ENCODE results near the gene FRMD4A. TPM values are rescaled to one million over a fixed set of nuclear protein-coding genes. Genes with fewer than 3 reads are reported as not detected.

FRMD4A gene
- total RNA-seq, 1 experiment from 2014 or later, result 19.6 TPM

GRCh38 chr10:13905281-13905680 lies 425.4 kb downstream of the FRMD4A start:
- Mint-ChIP-seq H3K27ac (no peak overlapping the region), H3K4me1 (peaks cover 8 to 14% of the 10 kb centered on the region in 2 experiments), H3K4me3 (no peak overlapping the region), H3K27me3 (ENCODE audit: low read depth) (peaks cover 4% of the 10 kb centered on the region; the same call in 1 of the 2 replicates), H3K36me3 (ENCODE audit: insufficient read depth in 1 of 3, low read depth in 3 of 3) (no peaks in the 10 kb centered on the region; a peak in 1 of 7 replicates), H3K9me3 (no peaks in the 10 kb centered on the region; a peak in 2 of 5 replicates)
- H3K23me2 ChIP-seq (ENCODE audit: insufficient read length, low read depth, low read length, poor library complexity, severe bottlenecking), result no peaks in the 10 kb centered on the region
- H3K4me1 ChIP-seq (ENCODE audit: insufficient read depth, low read length), result no peaks in the 10 kb centered on the region
- H3K9ac ChIP-seq (ENCODE audit: extremely low read depth, insufficient read length, low read length), result no peak overlapping the region
- no peak for DNase-seq
- no peaks in the 10 kb centered on the region for H3K79me1 ChIP-seq (ENCODE audit: insufficient read depth, low read depth, low read length, poor library complexity, severe bottlenecking)
- no peak overlapping the region for H3T11ph ChIP-seq (ENCODE audit: low read length)
- no peaks in the 10 kb centered on the region; the same call in 1 of the 2 replicates for H3K27me3 ChIP-seq (ENCODE audit: insufficient read depth, low read length)
- H3K14ac ChIP-seq (ENCODE audit: insufficient read depth, low read length), result no peak overlapping the region
- no peak overlapping the region for H3K18ac ChIP-seq (ENCODE audit: insufficient read length, low read depth, low read length)
- no peaks in the 10 kb centered on the region for H4K20me1 ChIP-seq (ENCODE audit: control insufficient read depth, insufficient read depth, insufficient read length)
- no peak overlapping the region for H2AFZ ChIP-seq (ENCODE audit: low read length)
- no peak overlapping the region for H2AK5ac ChIP-seq (ENCODE audit: insufficient read length, low read length)
- H3K9me3 ChIP-seq (ENCODE audit: control insufficient read depth, low read depth, low read length), result no peaks in the 10 kb centered on the region
- no peaks in the 10 kb centered on the region for H3K79me2 ChIP-seq (ENCODE audit: insufficient read depth, low read length)
- H2BK15ac ChIP-seq (ENCODE audit: low read depth, low read length), result no peak overlapping the region
- no CpG with 5 or more reads among the region's 1 CpG for WGBS (ENCODE audit: extremely low coverage, insufficient read length, low lambda C conversion rate)
- no peak overlapping the region for H4K8ac ChIP-seq (replicated peaks; ENCODE audit: insufficient read length, low read depth, low read length)
- H2BK12ac ChIP-seq (ENCODE audit: insufficient read length, low read depth, low read length), result no peak overlapping the region
- H3K4me2 ChIP-seq (ENCODE audit: insufficient read depth, insufficient read length, low read length), result no peak overlapping the region
- no peak overlapping the region for H3K4ac ChIP-seq (ENCODE audit: low read depth, low read length)
- TF ChIP-seq CTCF (conservative IDR thresholded peaks at IDR 0.05), result no peak
- H3K23ac ChIP-seq (ENCODE audit: insufficient read length, low read depth, low read length), result no peak overlapping the region
- H4K5ac ChIP-seq (ENCODE audit: insufficient read length, low read depth, low read length), result no peak overlapping the region
- no peak overlapping the region for H4K91ac ChIP-seq (ENCODE audit: insufficient read length, low read depth, low read length)
- no peak overlapping the region for H3K27ac ChIP-seq (ENCODE audit: insufficient read length, low read depth, low read length)
- H3K56ac ChIP-seq (ENCODE audit: insufficient read length, low read depth, low read length), result no peak overlapping the region
- H2BK20ac ChIP-seq (ENCODE audit: low read depth, low read length, poor library complexity, severe bottlenecking), result no peak overlapping the region
- no peak overlapping the region for H2BK120ac ChIP-seq (ENCODE audit: low read depth, low read length, poor library complexity, severe bottlenecking)
- no peak overlapping the region for H2BK5ac ChIP-seq (ENCODE audit: insufficient read length, low read length)

Measured in H9 (cell line).